Thyroid gland (tissue), 4 donors: ENCODE measurements around the gene PATL1.
A peak's percentile ranks its signal among the peaks of the same experiment; 100 is the strongest.

Experiments
- CTCF ChIP-seq, 6 experiments: fragments of 200-600 bp in 3 of 6; fragments of 450-650 bp in 3 of 6; sonication (generic) in 3 of 6; IDR thresholded peaks; one replicate each; pipeline ENCODE4 v1.5.1; 2016 to 2019; ENCODE audit warnings: antibody characterized with exemption in 6 of 6, mild to moderate bottlenecking in 2 of 6, inconsistent platforms in 1 of 6, moderate library complexity in 1 of 6
- POLR2A ChIP-seq, 2 donors: fragments of 450-650 bp; IDR thresholded peaks; one replicate each; pipeline ENCODE4 v1.6.1; 2017; ENCODE audit warnings: antibody characterized with exemption in 2 of 2, mild to moderate bottlenecking in 2 of 2, moderate library complexity in 1 of 2

- TF ChIP-seq CTCF (IDR thresholded peaks at IDR 0.05) = peak; percentile 27 to 76 (median 71)
- TF ChIP-seq POLR2A (IDR thresholded peaks at IDR 0.05) = no peak
Measured at GRCh38 chr11:59680287-59681154, 11.7 kb upstream of the PATL1 start.
